ENCODE measurements around the gene ADM5.

Gene ADM5

GRCh38 chr19:49690656-49691242 lies 1.4 kb downstream of the ADM5 start, which contains the start of gene CPT1C:
Gene CPT1C, plus strand, starts transcription at chr19:49691116. Its CDS starts 1,137 bp downstream, at chr19:49692253.
- POLR2A ChIA-PET = interaction anchor here (1.4 kb wide), 1 partner anchor 14 kb away, joined by 3 read pairs; no protein-coding TSS in a partner anchor
- DNase-seq = peak in 1 of 3 donors; percentile 46
- CTCF ChIA-PET = interaction anchor here (0.5 to 2.5 kb wide), 7 partner anchors 9 to 76 kb away, joined by 3 to 8 read pairs (median 3); partner anchors contain the start of gene AP2A1
- WGBS (ENCODE audit: insufficient coverage) = 8% methylated on average over 26 of the region's 38 CpGs
- Histone ChIP-seq H3K4me3 (ENCODE audit: control insufficient read depth in 1 of 7, extremely low read depth in 1 of 7, insufficient read depth in 4 of 7, low read depth in 2 of 7, low read length in 6 of 7) (peak within 1 kb of the TSS in 4 of 7 experiments; percentile 3 to 59 (median 22)), H3K9me3 (ENCODE audit: control extremely low read depth in 1 of 5, control insufficient read depth in 4 of 5, insufficient read depth in 2 of 5, low read depth in 1 of 5, low read length in 4 of 5) (no peaks in the 10 kb centered on the region), H3K36me3 (ENCODE audit: control insufficient read depth in 4 of 4, insufficient read depth in 4 of 4, low read length in 3 of 4) (peaks cover 0 to 37% (median 15%) of the 10 kb centered on the region in 4 experiments), H3K27ac (ENCODE audit: insufficient read depth in 1 of 2, low read depth in 1 of 2, low read length in 2 of 2, poor library complexity in 1 of 2, severe bottlenecking in 2 of 2) (no peak within 1 kb of the TSS), H3K4me1 (ENCODE audit: control extremely low read depth in 1 of 4, control insufficient read depth in 4 of 4, insufficient read depth in 4 of 4, low read length in 3 of 4) (peaks cover 0 to 48% (median 29%) of the 10 kb centered on the region in 4 experiments), H3K27me3 (replicated peaks in 2 of 5; ENCODE audit: control insufficient read depth in 4 of 5, insufficient read depth in 5 of 5, low read length in 4 of 5) (peaks cover 0 to 38% (median 23%) of the 10 kb centered on the region in 5 experiments)

- CTCF ChIA-PET = interaction anchor here (0.9 to 1.3 kb wide), 2 partner anchors 10 to 21 kb away, joined by 3 read pairs; no protein-coding TSS in a partner anchor
- WGBS (ENCODE audit: insufficient coverage) = 4% methylated on average over 22 of the region's 39 CpGs
- peak; percentile 26 to 52 (median 41) for DNase-seq
These were observed 2.1 kb downstream of the ADM5 start for GRCh38 chr19:49691243-49692146.

GRCh38 chr19:49692147-49692506 lies 2.7 kb downstream of the ADM5 start:
- Histone ChIP-seq H3K36me3 (ENCODE audit: control insufficient read depth in 4 of 4, insufficient read depth in 4 of 4, low read length in 3 of 4) (peaks cover 0 to 25% (median 9%) of the 10 kb centered on the region in 4 experiments), H3K4me1 (ENCODE audit: control extremely low read depth in 1 of 4, control insufficient read depth in 4 of 4, insufficient read depth in 4 of 4, low read length in 3 of 4) (peaks cover 0 to 45% (median 27%) of the 10 kb centered on the region in 4 experiments), H3K4me3 (ENCODE audit: control insufficient read depth in 1 of 7, extremely low read depth in 1 of 7, insufficient read depth in 4 of 7, low read depth in 2 of 7, low read length in 6 of 7) (no peak overlapping the region), H3K27ac (ENCODE audit: insufficient read depth in 1 of 2, low read depth in 1 of 2, low read length in 2 of 2, poor library complexity in 1 of 2, severe bottlenecking in 2 of 2) (no peak overlapping the region), H3K9me3 (ENCODE audit: control extremely low read depth in 1 of 5, control insufficient read depth in 4 of 5, insufficient read depth in 2 of 5, low read depth in 1 of 5, low read length in 4 of 5) (no peaks in the 10 kb centered on the region), H3K27me3 (replicated peaks in 2 of 5; ENCODE audit: control insufficient read depth in 4 of 5, insufficient read depth in 5 of 5, low read length in 4 of 5) (peaks cover 0 to 38% (median 23%) of the 10 kb centered on the region in 5 experiments)
- no peak for DNase-seq
- WGBS (ENCODE audit: insufficient coverage) = 95% methylated on average over 16 of the region's 16 CpGs
- CTCF ChIA-PET = no interaction called here
- POLR2A ChIA-PET = no interaction called here

More at GRCh38 chr19:49691243-49692146, 2.1 kb downstream of the ADM5 start:
- peaks cover 0 to 29% (median 11%) of the 10 kb centered on the region in 4 experiments for H3K36me3 ChIP-seq (ENCODE audit: control insufficient read depth in 4 of 4, insufficient read depth in 4 of 4, low read length in 3 of 4)
- no peak overlapping the region for H3K27ac ChIP-seq (ENCODE audit: insufficient read depth in 1 of 2, low read depth in 1 of 2, low read length in 2 of 2, poor library complexity in 1 of 2, severe bottlenecking in 2 of 2)
- peak overlapping the region in 3 of 7 experiments; percentile 13 to 59 (median 32) for H3K4me3 ChIP-seq (ENCODE audit: control insufficient read depth in 1 of 7, extremely low read depth in 1 of 7, insufficient read depth in 4 of 7, low read depth in 2 of 7, low read length in 6 of 7)
- peaks cover 0 to 48% (median 29%) of the 10 kb centered on the region in 4 experiments for H3K4me1 ChIP-seq (ENCODE audit: control extremely low read depth in 1 of 4, control insufficient read depth in 4 of 4, insufficient read depth in 4 of 4, low read length in 3 of 4)
- POLR2A ChIA-PET = interaction anchor here (1.4 kb wide), 1 partner anchor 15 kb away, joined by 3 read pairs; no protein-coding TSS in a partner anchor
- no peaks in the 10 kb centered on the region for H3K9me3 ChIP-seq (ENCODE audit: control extremely low read depth in 1 of 5, control insufficient read depth in 4 of 5, insufficient read depth in 2 of 5, low read depth in 1 of 5, low read length in 4 of 5)
- peaks cover 0 to 38% (median 23%) of the 10 kb centered on the region in 5 experiments for H3K27me3 ChIP-seq (replicated peaks in 2 of 5; ENCODE audit: control insufficient read depth in 4 of 5, insufficient read depth in 5 of 5, low read length in 4 of 5)

GRCh38 chr19:49696115-49696514 lies 6.7 kb downstream of the ADM5 start:
- ChIA-PET POLR2A (no interaction called here), CTCF (interaction anchor here (1.3 to 1.7 kb wide), 2 partner anchors 15 to 21 kb away, joined by 3 read pairs; no protein-coding TSS in a partner anchor)

GRCh38 chr19:49696865-49697264 lies 7.5 kb downstream of the ADM5 start:
- ChIA-PET POLR2A (no interaction called here), CTCF (interaction anchor here (1.3 to 1.7 kb wide), 2 partner anchors 16 to 21 kb away, joined by 3 read pairs; no protein-coding TSS in a partner anchor)
- Histone ChIP-seq H3K27ac (ENCODE audit: insufficient read depth in 1 of 2, low read depth in 1 of 2, low read length in 2 of 2, poor library complexity in 1 of 2, severe bottlenecking in 2 of 2) (no peak overlapping the region), H3K4me3 (ENCODE audit: control insufficient read depth in 1 of 7, extremely low read depth in 1 of 7, insufficient read depth in 4 of 7, low read depth in 2 of 7, low read length in 6 of 7) (no peak overlapping the region), H3K27me3 (replicated peaks in 2 of 5; ENCODE audit: control insufficient read depth in 4 of 5, insufficient read depth in 5 of 5, low read length in 4 of 5) (peaks cover 0 to 23% (median 10%) of the 10 kb centered on the region in 5 experiments), H3K9me3 (ENCODE audit: control extremely low read depth in 1 of 5, control insufficient read depth in 4 of 5, insufficient read depth in 2 of 5, low read depth in 1 of 5, low read length in 4 of 5) (no peaks in the 10 kb centered on the region), H3K36me3 (ENCODE audit: control insufficient read depth in 4 of 4, insufficient read depth in 4 of 4, low read length in 3 of 4) (no peaks in the 10 kb centered on the region), H3K4me1 (ENCODE audit: control extremely low read depth in 1 of 4, control insufficient read depth in 4 of 4, insufficient read depth in 4 of 4, low read length in 3 of 4) (no peaks in the 10 kb centered on the region)
- WGBS (ENCODE audit: insufficient coverage) = 96% methylated on average over 6 of the region's 7 CpGs
- no peak for DNase-seq

More at GRCh38 chr19:49696115-49696514, 6.7 kb downstream of the ADM5 start:
- DNase-seq = no peak
- no peaks in the 10 kb centered on the region for H3K36me3 ChIP-seq (ENCODE audit: control insufficient read depth in 4 of 4, insufficient read depth in 4 of 4, low read length in 3 of 4)
- H3K9me3 ChIP-seq (ENCODE audit: control extremely low read depth in 1 of 5, control insufficient read depth in 4 of 5, insufficient read depth in 2 of 5, low read depth in 1 of 5, low read length in 4 of 5) = no peaks in the 10 kb centered on the region
- no peak overlapping the region for H3K27ac ChIP-seq (ENCODE audit: insufficient read depth in 1 of 2, low read depth in 1 of 2, low read length in 2 of 2, poor library complexity in 1 of 2, severe bottlenecking in 2 of 2)
- peaks cover 0 to 26% (median 15%) of the 10 kb centered on the region in 5 experiments for H3K27me3 ChIP-seq (replicated peaks in 2 of 5; ENCODE audit: control insufficient read depth in 4 of 5, insufficient read depth in 5 of 5, low read length in 4 of 5)
- 100% methylated on average over 2 of the region's 6 CpGs for WGBS (ENCODE audit: insufficient coverage)
- peaks cover 0 to 6% (median 4%) of the 10 kb centered on the region in 4 experiments for H3K4me1 ChIP-seq (ENCODE audit: control extremely low read depth in 1 of 4, control insufficient read depth in 4 of 4, insufficient read depth in 4 of 4, low read length in 3 of 4)
- no peak overlapping the region for H3K4me3 ChIP-seq (ENCODE audit: control insufficient read depth in 1 of 7, extremely low read depth in 1 of 7, insufficient read depth in 4 of 7, low read depth in 2 of 7, low read length in 6 of 7)

- Histone ChIP-seq H3K27me3 (replicated peaks in 2 of 5; ENCODE audit: control insufficient read depth in 4 of 5, insufficient read depth in 5 of 5, low read length in 4 of 5) (peaks cover 0 to 15% (median 4%) of the 10 kb centered on the region in 5 experiments), H3K9me3 (ENCODE audit: control extremely low read depth in 1 of 5, control insufficient read depth in 4 of 5, insufficient read depth in 2 of 5, low read depth in 1 of 5, low read length in 4 of 5) (no peaks in the 10 kb centered on the region), H3K36me3 (ENCODE audit: control insufficient read depth in 4 of 4, insufficient read depth in 4 of 4, low read length in 3 of 4) (no peaks in the 10 kb centered on the region), H3K4me1 (ENCODE audit: control extremely low read depth in 1 of 4, control insufficient read depth in 4 of 4, insufficient read depth in 4 of 4, low read length in 3 of 4) (no peaks in the 10 kb centered on the region), H3K27ac (ENCODE audit: insufficient read depth in 1 of 2, low read depth in 1 of 2, low read length in 2 of 2, poor library complexity in 1 of 2, severe bottlenecking in 2 of 2) (no peak overlapping the region), H3K4me3 (ENCODE audit: control insufficient read depth in 1 of 7, extremely low read depth in 1 of 7, insufficient read depth in 4 of 7, low read depth in 2 of 7, low read length in 6 of 7) (no peak overlapping the region)
- ChIA-PET CTCF (interaction anchor here (0.8 to 1.2 kb wide), 2 partner anchors 10 to 14 kb away, joined by 3 read pairs; partner anchors contain the start of gene ADM5), POLR2A (interaction anchor here (0.6 kb wide), 1 partner anchor 20 kb away, joined by 4 read pairs; no protein-coding TSS in a partner anchor)
- 87% methylated on average over 3 of the region's 5 CpGs for WGBS (ENCODE audit: insufficient coverage)
- no peak for DNase-seq
These were observed 10.0 kb downstream of the ADM5 start for GRCh38 chr19:49699364-49699763.

Data from common myeloid progenitor, CD34-positive (primary cell).